Stomach (tissue), 4 donors: ENCODE data around the gene CCDC110.

Source experiments
- EP300 ChIP-seq: sonication (generic); formaldehyde crosslinking; IDR thresholded peaks from one replicate; pipeline ENCODE4 v1.6.1; 2017; ENCODE audit warnings: antibody characterized with exemption
- POLR2A ChIP-seq, 4 donors: fragments of 450-650 bp; IDR thresholded peaks; one replicate each; pipeline ENCODE4 v1.6.1; 2016; ENCODE audit warnings: antibody characterized with exemption in 4 of 4, control low read depth in 2 of 4, mild to moderate bottlenecking in 1 of 4, moderate library complexity in 1 of 4
- TF ChIP-seq, protein P1 (sequence below), 7 experiments: fragments of 450-650 bp in 4 of 7; fragments of 200-600 bp in 3 of 7; sonication (generic) in 3 of 7; IDR thresholded peaks; one replicate each; pipeline ENCODE4 v1.5.1; 2016 to 2019; ENCODE audit warnings: antibody characterized with exemption in 7 of 7, control low read depth in 2 of 7, mild to moderate bottlenecking in 1 of 7

DNA sequence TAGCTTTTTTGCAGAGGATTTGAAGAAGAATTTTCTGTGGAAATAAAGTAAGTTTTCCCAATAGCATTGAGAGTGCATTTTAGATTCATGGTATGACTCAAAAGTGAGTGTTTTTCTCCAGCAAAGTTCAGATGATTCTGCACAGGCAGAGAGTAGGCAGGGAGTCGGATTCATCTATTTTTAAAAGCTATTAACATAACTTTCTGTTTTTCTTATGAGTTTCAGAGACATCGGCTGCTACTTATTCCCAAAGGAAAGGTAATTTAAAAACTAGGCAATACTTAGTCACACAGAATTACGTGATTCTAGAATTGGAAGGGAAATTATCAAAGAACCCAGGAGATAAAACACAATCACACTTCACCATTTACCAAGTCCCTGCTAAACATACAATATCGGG lies 4.4 kb downstream of the CCDC110 start:
- TF ChIP-seq EP300 = no peak
- TF ChIP-seq, protein P1, sequence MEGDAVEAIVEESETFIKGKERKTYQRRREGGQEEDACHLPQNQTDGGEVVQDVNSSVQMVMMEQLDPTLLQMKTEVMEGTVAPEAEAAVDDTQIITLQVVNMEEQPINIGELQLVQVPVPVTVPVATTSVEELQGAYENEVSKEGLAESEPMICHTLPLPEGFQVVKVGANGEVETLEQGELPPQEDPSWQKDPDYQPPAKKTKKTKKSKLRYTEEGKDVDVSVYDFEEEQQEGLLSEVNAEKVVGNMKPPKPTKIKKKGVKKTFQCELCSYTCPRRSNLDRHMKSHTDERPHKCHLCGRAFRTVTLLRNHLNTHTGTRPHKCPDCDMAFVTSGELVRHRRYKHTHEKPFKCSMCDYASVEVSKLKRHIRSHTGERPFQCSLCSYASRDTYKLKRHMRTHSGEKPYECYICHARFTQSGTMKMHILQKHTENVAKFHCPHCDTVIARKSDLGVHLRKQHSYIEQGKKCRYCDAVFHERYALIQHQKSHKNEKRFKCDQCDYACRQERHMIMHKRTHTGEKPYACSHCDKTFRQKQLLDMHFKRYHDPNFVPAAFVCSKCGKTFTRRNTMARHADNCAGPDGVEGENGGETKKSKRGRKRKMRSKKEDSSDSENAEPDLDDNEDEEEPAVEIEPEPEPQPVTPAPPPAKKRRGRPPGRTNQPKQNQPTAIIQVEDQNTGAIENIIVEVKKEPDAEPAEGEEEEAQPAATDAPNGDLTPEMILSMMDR (IDR thresholded peaks at IDR 0.05) = no peak
- TF ChIP-seq POLR2A (IDR thresholded peaks at IDR 0.05) = no peak
